ENCODE results near the gene HUNK. TPM values are rescaled to one million over a fixed set of nuclear protein-coding genes. Genes with fewer than 3 reads are reported as not detected.

HUNK gene
- total and polyA plus RNA-seq, 2 of the 8 experiments (the other 6 are each of a cell fraction or from before 2014, with no cell fraction given) = 1.9 to 10.2 TPM

- H4K91ac ChIP-seq (replicated peaks; ENCODE audit: insufficient read length, low read length) = no peak overlapping the region
- H3K56ac ChIP-seq (replicated peaks; ENCODE audit: insufficient read length, low read depth, low read length) = no peak overlapping the region
- no peak overlapping the region for H2BK15ac ChIP-seq (ENCODE audit: low read length)
- DNase-seq (ENCODE audit: low read depth in 1 of 2, low spot score in 2 of 2) (no peak), FAIRE-seq (no peak)
- H3K36me3 ChIP-seq (ENCODE audit: control insufficient read depth in 2 of 4, insufficient read depth in 4 of 4, low read length in 3 of 4) = peaks cover 0 to 3% (median 0%) of the 10 kb centered on the region in 4 experiments; a peak in 1 of 8 replicates
- 60% methylated on average over 2 of the region's 2 CpGs; no CpG with 5 or more reads in 1 of the 2 experiments for WGBS, 2 experiments (ENCODE audit: extremely low coverage in 1 of 2, insufficient coverage in 1 of 2, insufficient read length in 1 of 2, insufficient replicate concordance in 2 of 2, low coverage in 1 of 2, low lambda C conversion rate in 2 of 2, missing lambda C conversion rate in 1 of 2)
- H3K23me2 ChIP-seq (ENCODE audit: low read depth, low read length) = no peaks in the 10 kb centered on the region
- no peak overlapping the region for H2BK12ac ChIP-seq (ENCODE audit: low read depth, low read length)
- no peaks in the 10 kb centered on the region for H4K20me1 ChIP-seq (replicated peaks in 1 of 2; ENCODE audit: control insufficient read depth in 1 of 2, insufficient read depth in 2 of 2, low read length in 2 of 2)
- no peak overlapping the region for H2BK20ac ChIP-seq (ENCODE audit: low read length)
- H3K9ac ChIP-seq (replicated peaks in 1 of 4; ENCODE audit: extremely low read depth in 1 of 4, low read depth in 3 of 4, low read length in 3 of 4) = no peak overlapping the region
- no peak overlapping the region for H3K14ac ChIP-seq (ENCODE audit: insufficient read length)
- no peak overlapping the region for H3K18ac ChIP-seq (ENCODE audit: extremely low read depth, low read length)
- no peak overlapping the region for H3K27ac ChIP-seq (ENCODE audit: low read depth, low read length)
- H3K23ac ChIP-seq (ENCODE audit: insufficient read length) = no peak overlapping the region
- ChIA-PET CTCF (ENCODE audit: partially characterized antibody) (interaction anchor here (1.1 to 1.4 kb wide), 3 partner anchors 9 to 26 kb away, joined by 3 to 4 read pairs (median 4); no protein-coding TSS in a partner anchor), POLR2A (ENCODE audit: partially characterized antibody) (no interaction called here)
- H3K79me1 ChIP-seq (ENCODE audit: low read depth, low read length) = no peaks in the 10 kb centered on the region
- no peak overlapping the region for H2BK120ac ChIP-seq (replicated peaks; ENCODE audit: low read depth, low read length)
- H3K9me3 ChIP-seq (ENCODE audit: insufficient read depth in 2 of 2, low read depth in 1 of 2, low read length in 1 of 2) = 0 out of 4 replicates have a peak, but pooled peaks cover 0 to 4% of the 10 kb centered on the region in 2 experiments
- H3K4me3 ChIP-seq (ENCODE audit: extremely low read depth in 1 of 4, insufficient read depth in 2 of 4, low read depth in 3 of 4, low read length in 4 of 4) = no peak overlapping the region
- H4K5ac ChIP-seq (ENCODE audit: insufficient read length, low read depth, low read length) = no peak overlapping the region
- H3K4me2 ChIP-seq (ENCODE audit: insufficient read depth in 1 of 2, low read depth in 2 of 2, low read length in 2 of 2) = no peak overlapping the region
- H4K8ac ChIP-seq (ENCODE audit: extremely low read depth, insufficient read depth, low read length) = no peak overlapping the region
- no peaks in the 10 kb centered on the region for H3K79me2 ChIP-seq (ENCODE audit: control insufficient read depth in 1 of 2, insufficient read depth in 2 of 2, low read length in 2 of 2)
- H3K4ac ChIP-seq (replicated peaks; ENCODE audit: insufficient read length, low read depth, low read length) = no peak overlapping the region
- no peak overlapping the region for H2BK5ac ChIP-seq (ENCODE audit: low read depth, low read length)
- no peaks in the 10 kb centered on the region for H3K4me1 ChIP-seq (replicated peaks in 1 of 4; ENCODE audit: control insufficient read depth in 3 of 4, insufficient read depth in 4 of 4, low read length in 3 of 4)
- no peaks in the 10 kb centered on the region for H3K27me3 ChIP-seq (replicated peaks in 1 of 4; ENCODE audit: control insufficient read depth in 3 of 4, extremely low read depth in 1 of 4, insufficient read depth in 3 of 4, low read length in 3 of 4)
- no peak overlapping the region for H2AFZ ChIP-seq (ENCODE audit: low read length)
- TF ChIP-seq TBP (IDR thresholded peaks at IDR 0.05; ENCODE audit: low read depth, low read length) = no peak
- no peak for TF ChIP-seq ASH2L (IDR thresholded peaks at IDR 0.05; ENCODE audit: low read length)
- no peak for TF ChIP-seq RFX5 (IDR thresholded peaks at IDR 0.05; ENCODE audit: borderline replicate concordance, low read depth, low read length)
- no peak for TF ChIP-seq ATF2 (IDR thresholded peaks at IDR 0.05; ENCODE audit: low read length)
- no peak for TF ChIP-seq CBX8 (IDR thresholded peaks at IDR 0.05; ENCODE audit: borderline replicate concordance, low read depth, low read length)
- no peak for TF ChIP-seq CHD1 (IDR thresholded peaks at IDR 0.05; ENCODE audit: low read depth, low read length)
- no peak for TF ChIP-seq TCF12 (IDR thresholded peaks at IDR 0.05; ENCODE audit: low read depth, low read length)
- no peak overlapping the region for H2AK5ac ChIP-seq (ENCODE audit: low read depth, low read length)
These were observed 87.1 kb downstream of the HUNK start for GRCh38 chr21:31959881-31960280.
